NCI-H187 (cell line): ENCODE results near the gene DAPK1.
"Not testable (repeated sequence)": the region's sequence is repeated elsewhere in the genome, so short reads cannot be mapped to it uniquely, and the experiment has no call there.

Source experiments
- DNase-seq, 2 experiments: peaks; one replicate each; lab custom pipeline; 2025; lab: John Stamatoyannopoulos, UW

The DAPK1 gene

GRCh38 chr9:87498046-87498810, 561 bp downstream of the DAPK1 start:
- no peak for DNase-seq

GRCh38 chr9:87498811-87499360, 1.2 kb downstream of the DAPK1 start:
- DNase-seq: no peak

- DNase-seq: no peak
These were observed 1.9 kb downstream of the DAPK1 start for GRCh38 chr9:87499424-87500017.

GRCh38 chr9:87500491-87501270, 3.0 kb downstream of the DAPK1 start:
- no peak for DNase-seq

- not testable (repeated sequence) for DNase-seq
These were observed 3.6 kb downstream of the DAPK1 start for GRCh38 chr9:87501271-87501656.

DNA sequence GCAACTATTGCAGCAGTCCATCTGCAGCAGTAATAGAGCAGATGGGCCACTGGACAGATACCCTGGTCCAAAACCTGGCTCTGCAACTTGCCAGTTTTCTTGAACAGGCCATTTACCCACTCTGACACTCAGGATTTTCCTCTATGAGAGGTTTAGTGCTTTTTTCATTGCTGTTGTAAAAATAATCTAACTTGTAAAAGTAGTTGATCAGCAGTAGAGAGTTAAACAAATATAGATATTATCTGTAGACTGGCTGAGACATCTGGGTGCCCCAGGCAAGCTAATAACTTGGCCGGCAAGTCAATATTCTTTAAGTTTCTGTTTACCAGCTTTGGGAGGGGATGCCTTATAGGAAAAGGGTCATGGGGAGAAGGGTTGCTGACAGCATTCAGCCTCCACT, 4.1 kb downstream of the DAPK1 start:
- DNase-seq: no peak

DNA sequence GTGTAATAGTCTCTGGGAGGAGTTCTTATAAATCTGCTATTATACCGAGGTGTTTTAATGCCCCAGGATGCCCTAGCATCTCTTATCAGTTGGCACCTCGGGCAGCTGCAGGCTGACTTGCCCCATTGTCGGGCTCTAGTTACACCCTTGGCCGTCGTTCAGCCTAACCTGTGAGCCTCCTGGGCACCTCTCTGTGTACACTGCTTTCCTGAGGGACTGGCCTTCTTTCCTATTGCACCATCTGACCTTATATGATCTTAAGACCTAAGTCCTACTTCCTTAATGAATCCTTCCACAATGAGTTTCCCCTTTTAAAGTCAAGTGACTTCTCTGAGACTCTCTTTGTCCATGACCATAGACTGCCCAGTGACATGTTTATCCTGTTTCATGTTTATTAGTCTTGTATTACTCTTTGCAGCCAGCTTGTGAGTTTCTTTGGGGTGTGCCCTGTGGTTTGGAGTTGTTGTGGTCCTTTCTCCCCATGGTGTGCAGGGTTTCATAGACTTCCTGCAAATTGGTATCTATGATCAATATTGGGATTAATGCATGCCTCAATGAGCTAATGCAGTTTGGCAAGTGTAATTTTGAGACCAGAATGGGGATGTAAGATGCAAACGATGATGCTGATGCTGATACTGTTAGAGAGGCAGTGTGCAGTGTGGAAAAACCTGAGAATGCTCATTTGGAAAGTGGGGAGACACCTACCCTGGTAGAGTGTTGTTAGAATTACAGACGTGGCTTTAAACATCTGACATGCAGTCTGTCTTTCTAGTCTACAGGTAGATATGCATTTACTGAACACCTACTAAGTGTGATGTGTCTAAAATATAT, 4.9 kb downstream of the DAPK1 start:
- DNase-seq: no peak

- no peak for DNase-seq
These were observed 5.8 kb downstream of the DAPK1 start for GRCh38 chr9:87503430-87503829.

- no peak for DNase-seq
These were observed 6.3 kb downstream of the DAPK1 start for GRCh38 chr9:87503927-87504326.

DNA sequence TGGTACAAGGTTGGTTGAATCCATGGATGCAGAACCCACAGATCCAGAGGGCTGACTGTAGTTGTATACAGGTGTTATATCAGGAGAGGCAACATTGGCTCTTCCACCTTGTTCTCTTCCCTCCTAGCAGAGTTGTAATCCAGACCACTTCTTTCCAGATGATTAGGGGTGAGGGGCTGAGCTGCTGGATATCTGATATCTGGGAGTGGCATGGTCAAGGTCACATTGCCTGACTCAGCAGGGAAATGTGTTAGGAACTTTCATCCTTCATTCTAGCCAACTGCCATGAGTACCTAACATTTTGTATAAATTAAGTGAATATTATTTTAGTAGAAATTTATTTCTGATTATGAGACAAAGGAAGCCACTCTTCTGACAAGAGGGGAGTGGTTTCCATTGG, 7.3 kb downstream of the DAPK1 start:
- no peak for DNase-seq

DNA sequence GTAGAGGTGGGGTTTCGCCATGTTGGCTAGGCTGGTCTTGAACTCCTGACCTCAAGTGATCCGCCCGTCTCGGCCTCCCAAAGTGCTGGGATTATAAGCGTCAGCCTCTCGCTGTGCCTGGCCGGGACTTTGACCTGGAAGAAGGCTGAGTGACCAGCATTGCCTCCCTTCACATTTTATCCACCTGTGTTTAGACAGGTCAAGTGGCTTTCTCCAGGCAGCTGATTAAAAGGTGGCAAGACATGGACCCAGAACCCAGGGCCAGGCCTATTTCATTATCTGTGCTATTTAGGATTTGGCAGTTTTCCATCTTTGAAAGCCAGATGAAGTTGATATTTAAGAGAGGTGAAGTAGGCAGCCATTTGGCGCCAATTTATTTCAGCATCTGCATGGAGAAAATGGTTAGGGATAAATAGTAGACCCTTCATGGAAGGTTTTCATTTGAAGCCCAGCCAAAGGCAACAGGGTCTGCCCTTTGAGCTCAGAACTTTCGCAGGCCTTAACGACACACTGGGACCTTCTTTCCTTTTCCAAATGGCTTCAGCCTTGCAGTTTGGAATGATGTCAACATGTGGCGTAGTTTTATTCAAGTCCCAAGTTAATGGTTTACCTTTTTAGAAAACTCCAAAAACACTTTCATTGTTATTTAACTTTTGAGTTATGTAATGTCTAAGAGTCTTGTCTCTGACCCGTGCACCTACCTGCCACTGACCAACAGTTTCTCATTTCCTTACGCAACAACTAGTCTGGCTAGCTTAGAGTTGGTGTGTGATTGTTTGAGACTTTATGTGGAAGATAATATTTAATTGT, 8.4 kb downstream of the DAPK1 start:
- DNase-seq: no peak

- no peak for DNase-seq
These were observed 9.9 kb downstream of the DAPK1 start for GRCh38 chr9:87507576-87507975.

DNA sequence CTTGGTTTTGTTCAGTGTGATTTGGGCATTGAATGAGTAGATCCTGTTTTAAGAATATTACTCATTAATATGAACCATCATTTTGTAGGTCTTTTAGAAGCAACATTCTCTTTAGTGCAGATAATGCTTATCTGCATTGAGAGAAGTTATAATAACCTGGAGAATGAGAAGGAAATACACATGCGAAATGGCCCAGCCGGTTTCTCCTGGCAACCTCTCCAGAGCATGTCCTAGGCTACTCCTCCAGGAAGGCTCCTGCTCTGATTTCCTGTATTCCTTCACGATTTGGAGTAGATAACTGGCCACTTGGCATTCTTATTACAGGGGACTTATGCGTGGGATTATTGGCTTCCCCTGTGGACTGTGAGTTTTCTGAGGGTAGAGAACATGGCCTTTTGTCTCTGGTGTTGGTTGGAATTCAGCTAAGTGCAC, 12.6 kb downstream of the DAPK1 start:
- no peak for DNase-seq

- DNase-seq: no peak
These were observed 14.6 kb downstream of the DAPK1 start for GRCh38 chr9:87512311-87512710.

DNA sequence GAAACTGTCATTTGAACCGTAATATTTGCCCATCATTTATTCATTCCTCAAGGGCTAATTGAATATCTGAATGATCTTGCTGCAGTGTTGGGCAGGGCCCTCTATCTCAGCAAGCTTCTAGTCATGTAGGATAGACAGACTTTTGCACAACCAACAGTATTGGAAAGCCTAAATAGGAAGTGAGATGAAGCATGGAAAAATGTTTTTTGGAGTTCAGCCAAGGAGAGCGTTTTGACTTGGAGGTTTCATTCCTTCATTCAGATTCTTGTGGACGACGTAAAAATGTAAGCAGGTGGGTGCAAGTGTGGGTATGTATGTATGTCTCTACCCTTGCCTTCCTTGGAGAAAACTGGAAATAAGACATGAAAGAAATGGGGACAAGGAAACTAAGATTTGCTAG, 15.5 kb downstream of the DAPK1 start:
- no peak for DNase-seq

GRCh38 chr9:87513880-87514535, 16.3 kb downstream of the DAPK1 start:
- DNase-seq: no peak

DNA sequence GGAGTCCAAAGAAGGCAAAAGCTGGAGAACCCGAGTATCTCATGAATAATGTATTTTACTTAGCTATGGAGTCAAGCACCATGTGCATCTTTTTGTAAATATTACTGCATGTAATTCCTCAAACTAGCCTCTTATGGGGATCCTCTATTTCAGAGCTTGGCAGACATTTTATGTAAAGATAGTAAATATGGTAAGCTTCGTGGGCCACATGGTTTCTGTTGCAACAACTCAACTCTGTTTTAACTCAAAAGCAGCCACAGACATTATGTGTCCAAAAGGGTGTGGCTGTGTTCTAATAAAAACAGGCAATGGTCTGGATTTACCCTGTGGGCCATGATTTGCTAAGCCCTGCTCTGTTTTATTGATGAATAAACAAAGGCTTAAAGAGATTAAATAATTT, 17.3 kb downstream of the DAPK1 start:
- no peak for DNase-seq

GRCh38 chr9:87515588-87516221, 18.0 kb downstream of the DAPK1 start:
- DNase-seq: no peak

- DNase-seq: no peak
These were observed 18.7 kb downstream of the DAPK1 start for GRCh38 chr9:87516222-87516925.
